ENCODE data around the gene TNFRSF18.

TNFRSF18 gene

GRCh38 chr1:1245178-1245816 lies 38.9 kb upstream of the TNFRSF18 start:
- no peak for TF ChIP-seq POLR2AphosphoS5 (IDR thresholded peaks at IDR 0.05; ENCODE audit: low read depth, low read length)
- TF ChIP-seq FOXP2 (optimal IDR thresholded peaks at IDR 0.05; ENCODE audit: borderline replicate concordance, extremely low read depth, extremely low read length, insufficient read depth) = no peak
- TF ChIP-seq, protein P1, sequence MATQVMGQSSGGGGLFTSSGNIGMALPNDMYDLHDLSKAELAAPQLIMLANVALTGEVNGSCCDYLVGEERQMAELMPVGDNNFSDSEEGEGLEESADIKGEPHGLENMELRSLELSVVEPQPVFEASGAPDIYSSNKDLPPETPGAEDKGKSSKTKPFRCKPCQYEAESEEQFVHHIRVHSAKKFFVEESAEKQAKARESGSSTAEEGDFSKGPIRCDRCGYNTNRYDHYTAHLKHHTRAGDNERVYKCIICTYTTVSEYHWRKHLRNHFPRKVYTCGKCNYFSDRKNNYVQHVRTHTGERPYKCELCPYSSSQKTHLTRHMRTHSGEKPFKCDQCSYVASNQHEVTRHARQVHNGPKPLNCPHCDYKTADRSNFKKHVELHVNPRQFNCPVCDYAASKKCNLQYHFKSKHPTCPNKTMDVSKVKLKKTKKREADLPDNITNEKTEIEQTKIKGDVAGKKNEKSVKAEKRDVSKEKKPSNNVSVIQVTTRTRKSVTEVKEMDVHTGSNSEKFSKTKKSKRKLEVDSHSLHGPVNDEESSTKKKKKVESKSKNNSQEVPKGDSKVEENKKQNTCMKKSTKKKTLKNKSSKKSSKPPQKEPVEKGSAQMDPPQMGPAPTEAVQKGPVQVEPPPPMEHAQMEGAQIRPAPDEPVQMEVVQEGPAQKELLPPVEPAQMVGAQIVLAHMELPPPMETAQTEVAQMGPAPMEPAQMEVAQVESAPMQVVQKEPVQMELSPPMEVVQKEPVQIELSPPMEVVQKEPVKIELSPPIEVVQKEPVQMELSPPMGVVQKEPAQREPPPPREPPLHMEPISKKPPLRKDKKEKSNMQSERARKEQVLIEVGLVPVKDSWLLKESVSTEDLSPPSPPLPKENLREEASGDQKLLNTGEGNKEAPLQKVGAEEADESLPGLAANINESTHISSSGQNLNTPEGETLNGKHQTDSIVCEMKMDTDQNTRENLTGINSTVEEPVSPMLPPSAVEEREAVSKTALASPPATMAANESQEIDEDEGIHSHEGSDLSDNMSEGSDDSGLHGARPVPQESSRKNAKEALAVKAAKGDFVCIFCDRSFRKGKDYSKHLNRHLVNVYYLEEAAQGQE (IDR thresholded peaks at IDR 0.05; ENCODE audit: insufficient read depth in 1 of 2, low read depth in 2 of 2, low read length in 2 of 2) = no peak
- TF ChIP-seq SIN3A (IDR thresholded peaks at IDR 0.05; ENCODE audit: borderline replicate concordance, insufficient read depth, low read length) = no peak
- no peak for TF ChIP-seq TAF1 (IDR thresholded peaks at IDR 0.05; ENCODE audit: borderline replicate concordance, insufficient read depth, low read length)

- no peak for TF ChIP-seq FOXP2 (optimal IDR thresholded peaks at IDR 0.05; ENCODE audit: borderline replicate concordance, extremely low read depth, extremely low read length, insufficient read depth)
- TF ChIP-seq, protein P1 (IDR thresholded peaks at IDR 0.05; ENCODE audit: insufficient read depth in 1 of 2, low read depth in 2 of 2, low read length in 2 of 2) = no peak
- no peak for TF ChIP-seq POLR2AphosphoS5 (IDR thresholded peaks at IDR 0.05; ENCODE audit: low read depth, low read length)
- no peak for TF ChIP-seq TAF1 (IDR thresholded peaks at IDR 0.05; ENCODE audit: borderline replicate concordance, insufficient read depth, low read length)
- no peak for TF ChIP-seq SIN3A (IDR thresholded peaks at IDR 0.05; ENCODE audit: borderline replicate concordance, insufficient read depth, low read length)
Observed at GRCh38 chr1:1244192-1244811, 37.9 kb upstream of the TNFRSF18 start.

- TF ChIP-seq POLR2AphosphoS5 (IDR thresholded peaks at IDR 0.05; ENCODE audit: low read depth, low read length) = no peak
- no peak for TF ChIP-seq FOXP2 (optimal IDR thresholded peaks at IDR 0.05; ENCODE audit: borderline replicate concordance, extremely low read depth, extremely low read length, insufficient read depth)
- TF ChIP-seq, protein P1 (IDR thresholded peaks at IDR 0.05; ENCODE audit: insufficient read depth in 1 of 2, low read depth in 2 of 2, low read length in 2 of 2) = no peak
- no peak for TF ChIP-seq TAF1 (IDR thresholded peaks at IDR 0.05; ENCODE audit: borderline replicate concordance, insufficient read depth, low read length)
- TF ChIP-seq SIN3A (IDR thresholded peaks at IDR 0.05; ENCODE audit: borderline replicate concordance, insufficient read depth, low read length) = no peak
Observed at GRCh38 chr1:1243807-1244191, 37.4 kb upstream of the TNFRSF18 start.

DNA sequence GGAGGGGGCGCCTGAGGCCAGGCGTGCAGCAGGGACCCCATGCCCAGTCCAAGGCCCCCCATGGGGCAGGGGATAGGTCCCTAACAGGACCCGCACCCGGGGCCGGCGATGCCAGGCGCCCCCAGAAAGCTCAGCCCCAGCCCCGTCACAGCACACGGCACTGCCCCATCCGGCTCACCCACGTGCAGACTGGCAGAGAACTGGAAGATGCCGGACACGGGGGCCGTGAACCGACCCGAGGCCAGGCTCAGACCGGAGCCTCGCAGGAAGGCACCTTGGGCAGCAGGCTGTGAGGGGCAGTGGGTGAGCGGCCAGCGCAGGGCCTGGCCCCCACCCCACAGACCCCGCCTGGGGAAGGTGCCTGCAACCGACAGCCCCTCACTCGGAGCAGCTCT lies 36.9 kb upstream of the TNFRSF18 start:
- TF ChIP-seq POLR2AphosphoS5 (IDR thresholded peaks at IDR 0.05; ENCODE audit: low read depth, low read length) (no peak), TAF1 (IDR thresholded peaks at IDR 0.05; ENCODE audit: borderline replicate concordance, insufficient read depth, low read length) (no peak), FOXP2 (optimal IDR thresholded peaks at IDR 0.05; ENCODE audit: borderline replicate concordance, extremely low read depth, extremely low read length, insufficient read depth) (no peak), SIN3A (IDR thresholded peaks at IDR 0.05; ENCODE audit: borderline replicate concordance, insufficient read depth, low read length) (no peak)
- TF ChIP-seq, protein P1 (IDR thresholded peaks at IDR 0.05; ENCODE audit: insufficient read depth in 1 of 2, low read depth in 2 of 2, low read length in 2 of 2) = no peak

Data from PFSK-1 (cell line).